GF-D8 (cell line): ENCODE measurements around the gene FCRL6.

Experiments
- DNase-seq: peaks from one replicate; lab custom pipeline; 2025; lab: John Stamatoyannopoulos, UW

The FCRL6 gene

GRCh38 chr1:159835862-159836525, 33.8 kb downstream of the FCRL6 start:
- DNase-seq: no peak

- no peak for DNase-seq
Observed at GRCh38 chr1:159838715-159839114, 36.6 kb downstream of the FCRL6 start.

GRCh38 chr1:159839116-159839849, 37.1 kb downstream of the FCRL6 start:
- DNase-seq: no peak

- no peak for DNase-seq
Observed at GRCh38 chr1:159841749-159842148, 39.6 kb downstream of the FCRL6 start.

GRCh38 chr1:159843459-159843858, 41.3 kb downstream of the FCRL6 start:
- DNase-seq: no peak

GRCh38 chr1:159845751-159846629, 43.8 kb downstream of the FCRL6 start:
- no peak for DNase-seq

GRCh38 chr1:159847231-159847630, 45.1 kb downstream of the FCRL6 start:
- no peak for DNase-seq

- DNase-seq: no peak
Observed at GRCh38 chr1:159848326-159848725, 46.2 kb downstream of the FCRL6 start.

- no peak for DNase-seq
Observed at GRCh38 chr1:159849626-159850366, 47.6 kb downstream of the FCRL6 start.

GRCh38 chr1:159851407-159851806, 49.2 kb downstream of the FCRL6 start:
- DNase-seq: no peak

- no peak for DNase-seq
Observed at GRCh38 chr1:159853417-159854115, 51.4 kb downstream of the FCRL6 start.

GRCh38 chr1:159854116-159854692, 52.0 kb downstream of the FCRL6 start:
- no peak for DNase-seq

- DNase-seq: no peak
Observed at GRCh38 chr1:159854693-159855192, 52.6 kb downstream of the FCRL6 start.

- DNase-seq: no peak
Observed at GRCh38 chr1:159855709-159856108, 53.5 kb downstream of the FCRL6 start.

GRCh38 chr1:159856576-159856975, 54.4 kb downstream of the FCRL6 start:
- DNase-seq: no peak

- no peak for DNase-seq
Observed at GRCh38 chr1:159857889-159858288, 55.7 kb downstream of the FCRL6 start.

- DNase-seq: no peak
Observed at GRCh38 chr1:159859767-159860322, 57.7 kb downstream of the FCRL6 start.

GRCh38 chr1:159860456-159860855, 58.3 kb downstream of the FCRL6 start:
- DNase-seq: no peak

- DNase-seq: no peak
Observed at GRCh38 chr1:159861218-159861617, 59.1 kb downstream of the FCRL6 start.

- no peak for DNase-seq
Observed at GRCh38 chr1:159862031-159862430, 59.9 kb downstream of the FCRL6 start.
